ENCODE data around the gene CDC73. TPM values are rescaled to one million over a fixed set of nuclear protein-coding genes. Genes with fewer than 3 reads are reported as not detected.

Gene CDC73
- total and polyA plus RNA-seq, 2 of the 13 experiments (the other 11 are each of a cell fraction or from before 2014, with no cell fraction given) = 20.2 to 26.3 TPM

GRCh38 chr1:193104907-193105820 lies 16.7 kb upstream of the CDC73 start, which contains the start of gene GLRX2 (continued):
- TF ChIP-seq AKNA (CRISPR knock-in tag; IDR thresholded peaks at IDR 0.05; ENCODE audit: borderline replicate concordance) (no peak), ZUFSP (CRISPR knock-in tag; IDR thresholded peaks at IDR 0.05; ENCODE audit: borderline replicate concordance) (no peak), EEA1 (CRISPR knock-in tag; IDR thresholded peaks at IDR 0.05; ENCODE audit: borderline replicate concordance) (0 out of 2 replicates have a peak, but pooled peaks have one; percentile 56), CHD2 (IDR thresholded peaks at IDR 0.05; ENCODE audit: low read depth, low read length) (0 out of 2 replicates have a peak, but pooled peaks have one; percentile 39), TFDP1 (CRISPR knock-in tag; IDR thresholded peaks at IDR 0.05; ENCODE audit: borderline replicate concordance) (0 out of 2 replicates have a peak, but pooled peaks have one; percentile 59), TBL1XR1 (IDR thresholded peaks at IDR 0.05; ENCODE audit: borderline replicate concordance, low read length, partially characterized antibody) (peak; percentile 21), E2F5 (CRISPR knock-in tag; conservative IDR thresholded peaks at IDR 0.05) (peak; percentile 72; the same call in 1 of the 2 replicates), ZBTB43 (CRISPR knock-in tag; conservative IDR thresholded peaks at IDR 0.05) (no peak), HMGXB4 (CRISPR knock-in tag; IDR thresholded peaks at IDR 0.05; ENCODE audit: borderline replicate concordance in 1 of 2, low read depth in 1 of 2) (peak in 1 of 2 experiments; percentile 78; a peak in 1 of 4 replicates)

All from HepG2 (cell line).